Measurements from ENCODE around the gene UBE2J1. TPM values are rescaled to one million over a fixed set of nuclear protein-coding genes. Genes with fewer than 3 reads are reported as not detected.
A peak's percentile ranks its signal among the peaks of the same experiment; 100 is the strongest.

Gene UBE2J1
- total RNA-seq (22.6 and 27.6 TPM in 2 replicates), polyA plus RNA-seq (45.1 and 53.6 TPM in 2 replicates), polyA minus RNA-seq (ENCODE audit: low replicate concordance) (7.5 and 8.2 TPM in 2 replicates)
- polyA plus RNA-seq (2012) = 30.7 and 35.1 TPM in 2 replicates

- Histone ChIP-seq H3K4me3 (replicated peaks in 1 of 4; ENCODE audit: control extremely low read depth in 1 of 4, insufficient read depth in 1 of 4, low read depth in 3 of 4, low read length in 4 of 4) (peak within 1 kb of the TSS; percentile 72 to 88 (median 76)), H3K9ac (ENCODE audit: insufficient read depth, low read length) (peak within 1 kb of the TSS; percentile 98), H3K9me3 (ENCODE audit: control insufficient read depth, insufficient read depth, low read depth, low read length) (no peaks in the 10 kb centered on the region), H4K20me1 (ENCODE audit: control insufficient read depth, extremely low read depth, insufficient read depth, low read length) (no peaks in the 10 kb centered on the region), H2AFZ (ENCODE audit: low read length) (peak within 1 kb of the TSS; percentile 63), H3K79me2 (ENCODE audit: control insufficient read depth, insufficient read depth, low read length) (peaks cover 46% of the 10 kb centered on the region), H3K4me2 (ENCODE audit: extremely low read depth, insufficient read depth, low read length) (peak within 1 kb of the TSS; percentile 72), H3K4me1 (ENCODE audit: control insufficient read depth, extremely low read depth, insufficient read depth, low read length) (no peaks in the 10 kb centered on the region), H3K36me3 (ENCODE audit: control insufficient read depth, insufficient read depth, low read length) (no peaks in the 10 kb centered on the region), H3K27ac (ENCODE audit: insufficient read depth, low read length) (peak within 1 kb of the TSS; percentile 93), H3K27me3 (ENCODE audit: control insufficient read depth, insufficient read depth, low read length) (no peaks in the 10 kb centered on the region)
- peak; percentile 94 to 96 for DNase-seq (ENCODE audit: low read depth in 2 of 2)
- TF ChIP-seq EZH2 (IDR thresholded peaks at IDR 0.05; ENCODE audit: low read length, missing control alignments) = no peak
- no peak for TF ChIP-seq CTCF (conservative IDR thresholded peaks at IDR 0.05 in 1 of 2, IDR thresholded peaks at IDR 0.05 in 1 of 2; ENCODE audit: low read depth in 1 of 2, low read length in 2 of 2)
These were observed at the start of gene UBE2J1 for GRCh38 chr6:89352278-89353117. TSS of gene UBE2J1 (minus strand) at chr6:89352722. CDS start at chr6:89352569, 153 bp downstream.

GRCh38 chr6:89400912-89401399 is 48.4 kb upstream of the UBE2J1 start:
- H3K9ac ChIP-seq (ENCODE audit: insufficient read depth, low read length) = no peak overlapping the region
- H3K27ac ChIP-seq (ENCODE audit: insufficient read depth, low read length) = no peak overlapping the region
- no peaks in the 10 kb centered on the region for H4K20me1 ChIP-seq (ENCODE audit: control insufficient read depth, extremely low read depth, insufficient read depth, low read length)
- no peaks in the 10 kb centered on the region for H3K36me3 ChIP-seq (ENCODE audit: control insufficient read depth, insufficient read depth, low read length)
- no peaks in the 10 kb centered on the region for H3K4me1 ChIP-seq (ENCODE audit: control insufficient read depth, extremely low read depth, insufficient read depth, low read length)
- DNase-seq (ENCODE audit: low read depth in 2 of 2) = no peak
- no peak for TF ChIP-seq CTCF (conservative IDR thresholded peaks at IDR 0.05 in 1 of 2, IDR thresholded peaks at IDR 0.05 in 1 of 2; ENCODE audit: low read depth in 1 of 2, low read length in 2 of 2)
- no peak for TF ChIP-seq EZH2 (IDR thresholded peaks at IDR 0.05; ENCODE audit: low read length, missing control alignments)
- H2AFZ ChIP-seq (ENCODE audit: low read length) = no peak overlapping the region
- H3K9me3 ChIP-seq (ENCODE audit: control insufficient read depth, insufficient read depth, low read depth, low read length) = no peaks in the 10 kb centered on the region
- H3K4me2 ChIP-seq (ENCODE audit: extremely low read depth, insufficient read depth, low read length) = no peak overlapping the region
- no peaks in the 10 kb centered on the region for H3K79me2 ChIP-seq (ENCODE audit: control insufficient read depth, insufficient read depth, low read length)
- H3K4me3 ChIP-seq (replicated peaks in 1 of 4; ENCODE audit: control extremely low read depth in 1 of 4, insufficient read depth in 1 of 4, low read depth in 3 of 4, low read length in 4 of 4) = no peak overlapping the region
- no peaks in the 10 kb centered on the region for H3K27me3 ChIP-seq (ENCODE audit: control insufficient read depth, insufficient read depth, low read length)

GRCh38 chr6:89400050-89400449 is 47.5 kb upstream of the UBE2J1 start:
- no peak for DNase-seq (ENCODE audit: low read depth in 2 of 2)
- H3K79me2 ChIP-seq (ENCODE audit: control insufficient read depth, insufficient read depth, low read length) = no peaks in the 10 kb centered on the region
- no peak overlapping the region for H2AFZ ChIP-seq (ENCODE audit: low read length)
- no peaks in the 10 kb centered on the region for H3K36me3 ChIP-seq (ENCODE audit: control insufficient read depth, insufficient read depth, low read length)
- no peaks in the 10 kb centered on the region for H3K9me3 ChIP-seq (ENCODE audit: control insufficient read depth, insufficient read depth, low read depth, low read length)
- no peaks in the 10 kb centered on the region for H3K27me3 ChIP-seq (ENCODE audit: control insufficient read depth, insufficient read depth, low read length)
- no peak overlapping the region for H3K4me3 ChIP-seq (replicated peaks in 1 of 4; ENCODE audit: control extremely low read depth in 1 of 4, insufficient read depth in 1 of 4, low read depth in 3 of 4, low read length in 4 of 4)
- H3K4me1 ChIP-seq (ENCODE audit: control insufficient read depth, extremely low read depth, insufficient read depth, low read length) = no peaks in the 10 kb centered on the region
- no peak overlapping the region for H3K27ac ChIP-seq (ENCODE audit: insufficient read depth, low read length)
- TF ChIP-seq CTCF (conservative IDR thresholded peaks at IDR 0.05 in 1 of 2, IDR thresholded peaks at IDR 0.05 in 1 of 2; ENCODE audit: low read depth in 1 of 2, low read length in 2 of 2) (no peak), EZH2 (IDR thresholded peaks at IDR 0.05; ENCODE audit: low read length, missing control alignments) (no peak)
- H4K20me1 ChIP-seq (ENCODE audit: control insufficient read depth, extremely low read depth, insufficient read depth, low read length) = no peaks in the 10 kb centered on the region
- H3K4me2 ChIP-seq (ENCODE audit: extremely low read depth, insufficient read depth, low read length) = no peak overlapping the region
- H3K9ac ChIP-seq (ENCODE audit: insufficient read depth, low read length) = no peak overlapping the region

Measured in fibroblast of lung (primary cell).